CD4-positive, CD25-positive, alpha-beta regulatory T cell (primary cell): ENCODE measurements around the gene SIGLEC10. TPM values are rescaled to one million over a fixed set of nuclear protein-coding genes. Genes with fewer than 3 reads are reported as not detected.

Experiments
- ATAC-seq, 2 donors: fragments of 150-1000 bp; cut with Tn5 transposase; one replicate each; pipeline ENCODE4 v1.10.0; 2021; ENCODE audit warnings: low read depth in 2 of 2, moderate number of reproducible peaks in 2 of 2, moderate library complexity in 1 of 2
- DNase-seq, 3 donors: peaks; one replicate each; pipeline versions ENCODE4 v3.0.0 to v3.0.0-alpha.2; 2012 to 2022; ENCODE audit warnings: mixed read lengths in 1 of 3
- H3K27ac ChIP-seq: one replicate; pipeline ENCODE4 v1.7.0; 2013; ENCODE audit warnings: mild to moderate bottlenecking, low read length; ENCODE audit not compliant: insufficient read depth, poor library complexity, severe bottlenecking
- H3K27me3 ChIP-seq: one replicate; pipeline ENCODE4 v1.7.0; 2013; ENCODE audit warnings: low read length; ENCODE audit not compliant: control insufficient read depth, insufficient read depth
- H3K36me3 ChIP-seq: one replicate; pipeline ENCODE4 v1.7.0; 2013; ENCODE audit warnings: mild to moderate bottlenecking, low read length, moderate library complexity; ENCODE audit not compliant: control insufficient read depth, insufficient read depth
- H3K4me1 ChIP-seq: 2 replicates; pipeline ENCODE4 v1.7.0; 2013; ENCODE audit warnings: mild to moderate bottlenecking, low read length; ENCODE audit not compliant: insufficient read depth, control insufficient read depth, poor library complexity, severe bottlenecking
- H3K4me3 ChIP-seq: one replicate; pipeline ENCODE4 v1.7.0; 2013; ENCODE audit warnings: low read depth, mild to moderate bottlenecking, low read length, moderate library complexity
- H3K9me3 ChIP-seq, 2 experiments: 1 replicate in 1 of 2; 2 replicates in 1 of 2; pipeline ENCODE4 v1.7.0; 2013; ENCODE audit warnings: low read length in 2 of 2, mild to moderate bottlenecking in 1 of 2, moderate library complexity in 1 of 2; ENCODE audit not compliant: control insufficient read depth in 2 of 2
- H3K27ac Mint-ChIP-seq, 3 donors: one replicate each; pipeline ENCODE4 v1.8.0; 2020 to 2022; ENCODE audit warnings: mild to moderate bottlenecking in 3 of 3, mixed read lengths in 3 of 3, moderate library complexity in 2 of 3
- H3K27me3 Mint-ChIP-seq: one replicate; pipeline ENCODE4 v1.8.0; 2022; ENCODE audit warnings: mild to moderate bottlenecking, mixed read lengths
- H3K36me3 Mint-ChIP-seq: one replicate; pipeline ENCODE4 v1.8.0; 2020; ENCODE audit warnings: mixed read lengths
- H3K4me1 Mint-ChIP-seq, 4 donors: one replicate each; pipeline ENCODE4 v1.8.0; 2020 to 2022; ENCODE audit warnings: mixed read lengths in 4 of 4, mild to moderate bottlenecking in 1 of 4
- H3K4me3 Mint-ChIP-seq, 4 donors: one replicate each; pipeline ENCODE4 v1.8.0; 2020 to 2022; ENCODE audit warnings: mild to moderate bottlenecking in 4 of 4, mixed read lengths in 4 of 4, moderate library complexity in 3 of 4
- H3K9me3 Mint-ChIP-seq, 7 donors: one replicate each; pipeline ENCODE4 v1.8.0; 2020 to 2022; ENCODE audit warnings: mixed read lengths in 7 of 7, mild to moderate bottlenecking in 3 of 7, moderate library complexity in 2 of 7
- polyA plus RNA-seq, 4 donors: library from polyadenylated mRNA; unstranded; fragments of 300-500 nt; fragmentation: Illumina TruSeq; gene quantifications; one replicate each; pipeline ENCODE4 v1.2.3, GENCODE V29; 2021
- total RNA-seq: library from RNA; stranded (reverse); gene quantifications from one replicate; pipeline ENCODE4 v1.2.3, GENCODE V29; 2022

Gene SIGLEC10
- total and polyA plus RNA-seq, 5 donors from 2014 or later, result 0.15 to 0.37 (median 0.27) TPM; not detected in 1

DNA sequence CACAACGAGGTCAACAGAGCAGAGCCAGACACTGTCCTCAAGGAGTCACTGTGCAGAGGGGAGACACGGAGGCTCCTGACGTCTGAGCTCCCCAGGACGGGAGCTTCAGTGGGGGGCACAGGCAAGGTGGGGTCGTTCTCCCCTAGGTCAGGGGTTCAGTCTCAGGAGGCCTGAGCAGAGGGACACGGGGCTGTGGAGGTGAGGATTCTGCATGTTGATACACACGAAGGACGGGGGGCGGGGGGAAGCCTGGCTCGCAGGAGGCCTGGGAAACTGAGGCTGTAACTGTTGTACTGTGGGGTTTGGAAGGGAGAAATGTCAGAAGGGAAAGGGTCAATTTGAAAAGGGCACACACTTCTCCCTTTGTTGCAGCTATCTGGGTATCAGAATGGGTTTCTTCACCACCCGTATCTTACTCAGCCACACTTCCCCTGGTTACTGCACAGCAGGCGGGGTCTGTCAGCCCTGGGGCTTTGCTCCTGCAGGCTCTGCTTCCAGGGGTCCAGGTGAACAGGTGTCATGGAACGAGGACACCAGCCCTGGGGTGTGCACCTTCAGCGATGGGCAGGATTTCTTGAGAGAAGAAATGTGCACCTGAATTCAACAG, 41.6 kb upstream of the SIGLEC10 start:
- no peaks in the 10 kb centered on the region for H3K27me3 ChIP-seq
- no peak overlapping the region for H3K4me3 ChIP-seq
- H3K9me3 ChIP-seq, result no peaks in the 10 kb centered on the region
- H3K27ac Mint-ChIP-seq, result no peak overlapping the region
- H3K27ac ChIP-seq, result no peak overlapping the region
- peaks cover 0 to 1% (median 0%) of the 10 kb centered on the region in 7 donors for H3K9me3 Mint-ChIP-seq
- H3K27me3 Mint-ChIP-seq, result peaks cover 11% of the 10 kb centered on the region
- DNase-seq, result no peak
- ATAC-seq, result no peak
- no peaks in the 10 kb centered on the region for H3K36me3 ChIP-seq
- no peaks in the 10 kb centered on the region for H3K36me3 Mint-ChIP-seq
- H3K4me3 Mint-ChIP-seq, result no peak overlapping the region
- H3K4me1 ChIP-seq, result no peaks in the 10 kb centered on the region
- H3K4me1 Mint-ChIP-seq, result peaks cover 0 to 4% (median 0%) of the 10 kb centered on the region in 4 donors

DNA sequence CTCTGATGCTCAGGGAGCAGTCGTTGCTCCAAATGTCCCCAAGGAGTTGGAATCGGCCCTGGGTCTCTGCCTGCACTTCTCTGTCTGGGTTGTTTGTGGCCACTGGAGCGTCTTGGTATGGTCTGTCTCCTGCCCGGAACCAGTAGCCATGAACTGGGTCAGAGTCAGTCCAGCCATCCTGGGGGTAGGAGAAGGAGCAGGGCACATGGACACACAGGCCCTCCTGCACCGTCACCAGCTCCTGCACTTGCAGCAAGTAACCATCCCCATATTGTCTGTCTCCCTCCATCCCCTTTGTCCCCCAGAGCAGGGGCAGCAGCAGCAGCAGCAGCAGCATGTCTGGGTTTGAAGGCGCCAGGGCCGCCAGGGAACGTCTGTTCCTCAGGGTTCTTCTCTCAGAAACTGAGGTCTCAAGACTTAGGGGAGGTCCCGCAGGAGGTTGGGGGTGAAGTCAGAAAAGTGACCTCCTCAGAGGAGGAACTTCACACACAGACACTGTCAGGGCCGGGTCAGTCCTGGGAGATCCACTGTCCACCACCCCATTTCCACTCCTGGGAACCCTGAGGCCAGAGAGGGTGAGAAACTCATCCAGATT, 40.7 kb upstream of the SIGLEC10 start, which contains the start of gene SIGLEC8:
Gene SIGLEC8 (minus strand): TSS at position 404 of the 595 bp plus-strand sequence. CDS start 67 bp downstream, at position 337.
- H3K27ac ChIP-seq, result no peak within 1 kb of the TSS
- Mint-ChIP-seq H3K27me3 (peaks cover 8% of the 10 kb centered on the region), H3K36me3 (no peaks in the 10 kb centered on the region)

DNA sequence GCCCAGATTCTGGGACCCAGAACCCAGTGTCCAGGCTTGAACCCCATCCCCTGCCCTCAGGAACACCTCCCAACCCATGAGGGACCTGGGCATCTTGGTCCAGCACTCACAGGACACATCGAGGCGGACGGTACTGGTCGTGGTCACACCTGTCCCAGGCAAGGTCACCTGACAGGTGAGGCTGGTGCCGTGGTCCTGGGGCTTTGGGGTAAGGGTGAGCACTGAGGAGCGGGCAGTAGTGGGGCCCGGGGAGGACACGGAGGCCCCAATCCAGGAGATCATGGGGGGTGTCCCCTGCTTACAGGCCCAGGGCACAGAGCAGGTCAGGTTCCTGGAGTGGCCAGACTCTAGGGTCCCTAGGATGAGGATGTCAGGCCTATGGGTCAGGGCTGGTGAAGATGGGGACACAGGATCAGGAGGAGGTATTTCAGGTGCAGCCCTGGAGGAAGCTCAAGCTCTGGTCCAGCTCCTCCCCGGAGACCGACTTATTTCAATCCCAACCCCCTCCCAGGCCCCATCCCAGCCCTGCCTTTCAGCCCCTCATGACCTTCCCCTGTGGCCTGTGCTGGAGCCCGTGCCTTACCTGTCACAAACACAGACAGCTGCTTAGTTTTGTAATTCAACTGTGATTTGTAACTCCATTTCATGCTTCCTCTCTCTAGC, 40.0 kb upstream of the SIGLEC10 start:
- no peak for ATAC-seq
- Mint-ChIP-seq H3K9me3 (peaks cover 0 to 1% (median 0%) of the 10 kb centered on the region in 7 donors), H3K27ac (peak overlapping the region in 1 of 3 donors; percentile 76), H3K27me3 (peaks cover 4% of the 10 kb centered on the region), H3K4me1 (no peaks in the 10 kb centered on the region), H3K4me3 (no peak overlapping the region), H3K36me3 (no peaks in the 10 kb centered on the region)
- Histone ChIP-seq H3K36me3 (no peaks in the 10 kb centered on the region), H3K27me3 (no peaks in the 10 kb centered on the region), H3K4me3 (no peak overlapping the region), H3K9me3 (no peaks in the 10 kb centered on the region), H3K27ac (no peak overlapping the region), H3K4me1 (no peaks in the 10 kb centered on the region)
- no peak for DNase-seq

More for the DNA sequence above, 40.7 kb upstream of the SIGLEC10 start, which contains the start of gene SIGLEC8:
- no peaks in the 10 kb centered on the region for H3K36me3 ChIP-seq
- H3K27me3 ChIP-seq, result no peaks in the 10 kb centered on the region
- no peaks in the 10 kb centered on the region for H3K4me1 ChIP-seq
- H3K4me1 Mint-ChIP-seq, result peaks cover 0 to 4% (median 0%) of the 10 kb centered on the region in 4 donors
- ATAC-seq, result no peak
- no peak within 1 kb of the TSS for H3K4me3 ChIP-seq
- DNase-seq, result no peak
- peaks cover 0 to 1% (median 0%) of the 10 kb centered on the region in 7 donors for H3K9me3 Mint-ChIP-seq
- peak within 1 kb of the TSS in 1 of 3 donors; percentile 76 for H3K27ac Mint-ChIP-seq
- H3K4me3 Mint-ChIP-seq, result no peak within 1 kb of the TSS
- no peaks in the 10 kb centered on the region for H3K9me3 ChIP-seq

GRCh38 chr19:51456541-51457290, 39.3 kb upstream of the SIGLEC10 start:
- Histone ChIP-seq H3K27ac (no peak overlapping the region), H3K4me3 (no peak overlapping the region), H3K36me3 (no peaks in the 10 kb centered on the region), H3K4me1 (no peaks in the 10 kb centered on the region), H3K9me3 (no peaks in the 10 kb centered on the region), H3K27me3 (no peaks in the 10 kb centered on the region)
- H3K27ac Mint-ChIP-seq, result no peak overlapping the region
- ATAC-seq (no peak), DNase-seq (no peak)
- no peaks in the 10 kb centered on the region for H3K4me1 Mint-ChIP-seq
- H3K36me3 Mint-ChIP-seq, result no peaks in the 10 kb centered on the region
- peaks cover 0 to 5% (median 0%) of the 10 kb centered on the region in 7 donors for H3K9me3 Mint-ChIP-seq
- no peak overlapping the region for H3K4me3 Mint-ChIP-seq
- peaks cover under 1% of the 10 kb centered on the region for H3K27me3 Mint-ChIP-seq

GRCh38 chr19:51450730-51451307, 33.4 kb upstream of the SIGLEC10 start:
- Mint-ChIP-seq H3K36me3 (no peaks in the 10 kb centered on the region), H3K9me3 (peaks cover 0 to 12% (median 5%) of the 10 kb centered on the region in 7 donors), H3K27ac (peak overlapping the region in 1 of 3 donors; percentile 89), H3K27me3 (peaks cover 4% of the 10 kb centered on the region), H3K4me3 (no peak overlapping the region), H3K4me1 (peaks cover 0 to 13% (median 6%) of the 10 kb centered on the region in 4 donors)
- ATAC-seq (no peak), DNase-seq (no peak)
- no peaks in the 10 kb centered on the region for H3K27me3 ChIP-seq
- peaks cover 0 to 12% of the 10 kb centered on the region in 2 experiments for H3K9me3 ChIP-seq
- H3K4me3 ChIP-seq, result no peak overlapping the region
- H3K4me1 ChIP-seq, result peaks cover 10% of the 10 kb centered on the region
- H3K36me3 ChIP-seq, result no peaks in the 10 kb centered on the region
- H3K27ac ChIP-seq, result no peak overlapping the region

GRCh38 chr19:51448411-51449016, 31.1 kb upstream of the SIGLEC10 start:
- Mint-ChIP-seq H3K4me3 (peak overlapping the region in 2 of 4 donors; percentile 3 to 43), H3K36me3 (no peaks in the 10 kb centered on the region), H3K4me1 (peaks cover 0 to 14% (median 6%) of the 10 kb centered on the region in 4 donors), H3K27me3 (peaks cover 4% of the 10 kb centered on the region), H3K9me3 (peaks cover 0 to 13% (median 5%) of the 10 kb centered on the region in 7 donors), H3K27ac (peak overlapping the region; percentile 29 to 57 (median 52))
- ATAC-seq (no peak), DNase-seq (peak in 1 of 3 donors; percentile 67)
- no peak overlapping the region for H3K4me3 ChIP-seq
- H3K9me3 ChIP-seq, result peaks cover 0 to 12% of the 10 kb centered on the region in 2 experiments
- no peak overlapping the region for H3K27ac ChIP-seq
- H3K36me3 ChIP-seq, result no peaks in the 10 kb centered on the region
- H3K4me1 ChIP-seq, result peaks cover 10% of the 10 kb centered on the region
- no peaks in the 10 kb centered on the region for H3K27me3 ChIP-seq

DNA sequence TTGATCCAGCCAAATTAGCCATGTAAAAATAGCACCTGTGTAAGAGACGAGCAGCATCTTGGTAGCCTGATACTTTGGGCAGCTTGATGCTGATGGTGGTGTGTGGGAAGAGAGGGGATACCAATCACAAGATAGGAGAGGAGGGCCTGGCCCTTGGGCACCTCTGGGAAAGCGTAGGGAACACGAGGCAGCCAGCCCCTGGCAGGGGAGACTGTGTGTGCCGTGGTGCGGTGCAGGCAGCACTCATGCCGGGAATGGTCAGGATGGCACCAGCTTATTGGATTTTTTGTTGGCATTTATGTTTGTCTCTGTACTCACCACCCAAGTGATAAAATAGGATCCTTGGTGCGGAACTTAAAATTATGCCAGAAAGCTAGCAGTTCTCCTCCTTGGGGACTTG, 30.6 kb upstream of the SIGLEC10 start:
- Histone ChIP-seq H3K4me3 (no peak overlapping the region), H3K27ac (no peak overlapping the region), H3K27me3 (no peaks in the 10 kb centered on the region), H3K36me3 (no peaks in the 10 kb centered on the region), H3K4me1 (peaks cover 10% of the 10 kb centered on the region), H3K9me3 (peaks cover 0 to 12% of the 10 kb centered on the region in 2 experiments)
- peaks cover 4% of the 10 kb centered on the region for H3K27me3 Mint-ChIP-seq
- H3K9me3 Mint-ChIP-seq, result peaks cover 0 to 13% (median 5%) of the 10 kb centered on the region in 7 donors
- H3K4me1 Mint-ChIP-seq, result peaks cover 0 to 17% (median 6%) of the 10 kb centered on the region in 4 donors
- H3K4me3 Mint-ChIP-seq, result peak overlapping the region in 2 of 4 donors; percentile 3 to 43
- H3K27ac Mint-ChIP-seq, result peak overlapping the region; percentile 29 to 59 (median 57)
- ATAC-seq (no peak), DNase-seq (no peak)
- no peaks in the 10 kb centered on the region for H3K36me3 Mint-ChIP-seq
